ENCODE data around the gene BCL7C. TPM values are rescaled to one million over a fixed set of nuclear protein-coding genes. Genes with fewer than 3 reads are reported as not detected.

Gene BCL7C
- total and polyA plus RNA-seq, 2 of the 13 experiments (the other 11 are each of a cell fraction or from before 2014, with no cell fraction given), result 17.7 to 33.8 TPM

DNA sequence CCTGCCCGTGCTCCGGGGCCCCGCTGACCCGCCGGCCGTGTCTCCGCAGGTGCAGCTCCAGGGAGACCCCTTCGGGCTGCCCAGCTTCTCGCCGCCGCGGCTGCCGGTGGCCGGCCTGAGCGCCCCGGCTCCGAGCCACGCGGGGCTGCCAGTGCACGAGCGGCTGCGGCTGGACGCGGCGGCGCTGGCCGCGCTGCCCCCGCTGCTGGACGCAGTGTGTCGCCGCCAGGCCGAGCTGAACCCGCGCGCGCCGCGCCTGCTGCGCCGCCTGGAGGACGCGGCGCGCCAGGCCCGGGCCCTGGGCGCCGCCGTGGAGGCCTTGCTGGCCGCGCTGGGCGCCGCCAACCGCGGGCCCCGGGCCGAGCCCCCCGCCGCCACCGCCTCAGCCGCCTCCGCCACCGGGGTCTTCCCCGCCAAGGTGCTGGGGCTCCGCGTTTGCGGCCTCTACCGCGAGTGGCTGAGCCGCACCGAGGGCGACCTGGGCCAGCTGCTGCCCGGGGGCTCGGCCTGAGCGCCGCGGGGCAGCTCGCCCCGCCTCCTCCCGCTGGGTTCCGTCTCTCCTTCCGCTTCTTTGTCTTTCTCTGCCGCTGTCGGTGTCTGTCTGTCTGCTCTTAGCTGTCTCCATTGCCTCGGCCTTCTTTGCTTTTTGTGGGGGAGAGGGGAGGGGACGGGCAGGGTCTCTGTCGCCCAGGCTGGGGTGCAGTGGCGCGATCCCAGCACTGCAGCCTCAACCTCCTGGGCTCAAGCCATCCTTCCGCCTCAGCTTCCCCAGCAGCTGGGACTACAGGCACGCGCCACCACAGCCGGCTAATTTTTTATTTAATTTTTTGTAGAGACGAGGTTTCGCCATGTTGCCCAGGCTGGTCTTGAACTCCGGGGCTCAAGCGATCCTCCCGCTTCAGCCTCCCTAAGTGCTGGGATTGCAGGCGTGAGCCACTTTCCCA, 8.4 kb upstream of the BCL7C start (continued):
- TF ChIP-seq ZNF607 (CRISPR knock-in tag; IDR thresholded peaks at IDR 0.05; ENCODE audit: borderline replicate concordance) (peak; percentile 66; the same call in 1 of the 2 replicates), FIP1L1 (IDR thresholded peaks at IDR 0.05; ENCODE audit: borderline replicate concordance, insufficient read depth, low read depth, low read length) (no peak), ZKSCAN5 (CRISPR knock-in tag; IDR thresholded peaks at IDR 0.05) (no peak), ZNF569 (CRISPR knock-in tag; IDR thresholded peaks at IDR 0.05; ENCODE audit: borderline replicate concordance) (no peak), IKZF1 (IDR thresholded peaks at IDR 0.05) (no peak), ZNF552 (CRISPR knock-in tag; IDR thresholded peaks at IDR 0.05; ENCODE audit: borderline replicate concordance) (no peak), CCDC6 (CRISPR knock-in tag; IDR thresholded peaks at IDR 0.05) (peak; percentile 62; the same call in 1 of the 2 replicates), SP4 (CRISPR knock-in tag; IDR thresholded peaks at IDR 0.05) (0 out of 2 replicates have a peak, but pooled peaks have one; percentile 60), ZNF484 (CRISPR knock-in tag; IDR thresholded peaks at IDR 0.05; ENCODE audit: borderline replicate concordance, low read depth) (no peak), YEATS4 (CRISPR knock-in tag; IDR thresholded peaks at IDR 0.05; ENCODE audit: borderline replicate concordance) (peak; percentile 47; the same call in 1 of the 2 replicates), ZNF496 (CRISPR knock-in tag; IDR thresholded peaks at IDR 0.05; ENCODE audit: insufficient replicate concordance) (no peak), KAT7 (CRISPR knock-in tag; IDR thresholded peaks at IDR 0.05; ENCODE audit: borderline replicate concordance) (0 out of 2 replicates have a peak, but pooled peaks have one; percentile 20), ZSCAN30 (CRISPR knock-in tag; IDR thresholded peaks at IDR 0.05) (no peak), PLRG1 (conservative IDR thresholded peaks at IDR 0.05) (no peak), TEAD2 (CRISPR knock-in tag; IDR thresholded peaks at IDR 0.05) (0 out of 2 replicates have a peak, but pooled peaks have one; percentile 38), SMARCE1 (IDR thresholded peaks at IDR 0.05; ENCODE audit: borderline replicate concordance) (no peak), MAZ (IDR thresholded peaks at IDR 0.05; ENCODE audit: borderline replicate concordance, low read depth, low read length) (no peak), MAZ (CRISPR knock-in tag; IDR thresholded peaks at IDR 0.05; ENCODE audit: low read depth) (0 out of 2 replicates have a peak, but pooled peaks have one; percentile 29), RFX3 (CRISPR knock-in tag; IDR thresholded peaks at IDR 0.05) (no peak)
- TF ChIP-seq, protein P1, sequence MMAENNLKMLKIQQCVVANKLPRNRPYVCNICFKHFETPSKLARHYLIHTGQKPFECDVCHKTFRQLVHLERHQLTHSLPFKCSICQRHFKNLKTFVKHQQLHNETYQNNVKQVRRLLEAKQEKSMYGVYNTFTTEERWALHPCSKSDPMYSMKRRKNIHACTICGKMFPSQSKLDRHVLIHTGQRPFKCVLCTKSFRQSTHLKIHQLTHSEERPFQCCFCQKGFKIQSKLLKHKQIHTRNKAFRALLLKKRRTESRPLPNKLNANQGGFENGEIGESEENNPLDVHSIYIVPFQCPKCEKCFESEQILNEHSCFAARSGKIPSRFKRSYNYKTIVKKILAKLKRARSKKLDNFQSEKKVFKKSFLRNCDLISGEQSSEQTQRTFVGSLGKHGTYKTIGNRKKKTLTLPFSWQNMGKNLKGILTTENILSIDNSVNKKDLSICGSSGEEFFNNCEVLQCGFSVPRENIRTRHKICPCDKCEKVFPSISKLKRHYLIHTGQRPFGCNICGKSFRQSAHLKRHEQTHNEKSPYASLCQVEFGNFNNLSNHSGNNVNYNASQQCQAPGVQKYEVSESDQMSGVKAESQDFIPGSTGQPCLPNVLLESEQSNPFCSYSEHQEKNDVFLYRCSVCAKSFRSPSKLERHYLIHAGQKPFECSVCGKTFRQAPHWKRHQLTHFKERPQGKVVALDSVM (CRISPR knock-in tag; IDR thresholded peaks at IDR 0.05), result peak; percentile 67; the same call in 1 of the 2 replicates
- TF ChIP-seq, protein P2, sequence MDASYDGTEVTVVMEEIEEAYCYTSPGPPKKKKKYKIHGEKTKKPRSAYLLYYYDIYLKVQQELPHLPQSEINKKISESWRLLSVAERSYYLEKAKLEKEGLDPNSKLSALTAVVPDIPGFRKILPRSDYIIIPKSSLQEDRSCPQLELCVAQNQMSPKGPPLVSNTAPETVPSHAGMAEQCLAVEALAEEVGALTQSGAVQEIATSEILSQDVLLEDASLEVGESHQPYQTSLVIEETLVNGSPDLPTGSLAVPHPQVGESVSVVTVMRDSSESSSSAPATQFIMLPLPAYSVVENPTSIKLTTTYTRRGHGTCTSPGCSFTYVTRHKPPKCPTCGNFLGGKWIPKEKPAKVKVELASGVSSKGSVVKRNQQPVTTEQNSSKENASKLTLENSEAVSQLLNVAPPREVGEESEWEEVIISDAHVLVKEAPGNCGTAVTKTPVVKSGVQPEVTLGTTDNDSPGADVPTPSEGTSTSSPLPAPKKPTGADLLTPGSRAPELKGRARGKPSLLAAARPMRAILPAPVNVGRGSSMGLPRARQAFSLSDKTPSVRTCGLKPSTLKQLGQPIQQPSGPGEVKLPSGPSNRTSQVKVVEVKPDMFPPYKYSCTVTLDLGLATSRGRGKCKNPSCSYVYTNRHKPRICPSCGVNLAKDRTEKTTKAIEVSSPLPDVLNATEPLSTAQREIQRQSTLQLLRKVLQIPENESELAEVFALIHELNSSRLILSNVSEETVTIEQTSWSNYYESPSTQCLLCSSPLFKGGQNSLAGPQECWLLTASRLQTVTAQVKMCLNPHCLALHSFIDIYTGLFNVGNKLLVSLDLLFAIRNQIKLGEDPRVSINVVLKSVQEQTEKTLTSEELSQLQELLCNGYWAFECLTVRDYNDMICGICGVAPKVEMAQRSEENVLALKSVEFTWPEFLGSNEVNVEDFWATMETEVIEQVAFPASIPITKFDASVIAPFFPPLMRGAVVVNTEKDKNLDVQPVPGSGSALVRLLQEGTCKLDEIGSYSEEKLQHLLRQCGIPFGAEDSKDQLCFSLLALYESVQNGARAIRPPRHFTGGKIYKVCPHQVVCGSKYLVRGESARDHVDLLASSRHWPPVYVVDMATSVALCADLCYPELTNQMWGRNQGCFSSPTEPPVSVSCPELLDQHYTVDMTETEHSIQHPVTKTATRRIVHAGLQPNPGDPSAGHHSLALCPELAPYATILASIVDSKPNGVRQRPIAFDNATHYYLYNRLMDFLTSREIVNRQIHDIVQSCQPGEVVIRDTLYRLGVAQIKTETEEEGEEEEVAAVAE (CRISPR knock-in tag; IDR thresholded peaks at IDR 0.05; ENCODE audit: borderline replicate concordance), result 0 out of 2 replicates have a peak, but pooled peaks have one; percentile 19
- TF ChIP-seq, protein P3, sequence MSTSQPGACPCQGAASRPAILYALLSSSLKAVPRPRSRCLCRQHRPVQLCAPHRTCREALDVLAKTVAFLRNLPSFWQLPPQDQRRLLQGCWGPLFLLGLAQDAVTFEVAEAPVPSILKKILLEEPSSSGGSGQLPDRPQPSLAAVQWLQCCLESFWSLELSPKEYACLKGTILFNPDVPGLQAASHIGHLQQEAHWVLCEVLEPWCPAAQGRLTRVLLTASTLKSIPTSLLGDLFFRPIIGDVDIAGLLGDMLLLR (CRISPR knock-in tag; IDR thresholded peaks at IDR 0.05), result peak; percentile 76; the same call in 1 of the 2 replicates

All from HepG2 (cell line).